GM18909 (cell line): ENCODE measurements around the gene TRAF5.

ENCODE experiments used
- ATAC-seq: cut with Tn5 transposase; IDR thresholded peaks from one replicate; pipeline ENCODE4 v1.9.1; 2021; ENCODE audit warnings: mild to moderate bottlenecking; ENCODE audit not compliant: unreplicated experiment, poor library complexity

Gene TRAF5

DNA sequence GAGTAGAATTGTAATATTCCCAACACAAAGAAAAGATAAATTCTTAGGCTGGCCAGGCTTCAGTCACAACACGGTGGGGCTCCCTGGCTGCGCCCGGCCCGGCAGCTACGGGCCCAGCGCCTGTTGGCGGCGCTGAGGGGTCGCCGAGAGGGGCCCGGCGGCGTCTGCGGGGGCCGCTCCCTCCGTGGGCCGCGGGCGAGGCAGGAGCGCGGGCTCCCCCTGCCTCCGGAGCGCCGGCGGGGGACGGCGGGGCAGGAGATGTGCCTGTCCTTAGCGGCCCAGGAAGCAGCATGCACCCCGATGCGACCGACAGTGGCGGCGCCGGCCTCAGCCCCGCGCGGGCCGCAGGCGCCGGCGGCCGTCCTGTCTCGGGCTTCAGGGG lies 89.6 kb downstream of the TRAF5 start:
- ATAC-seq, result peak; percentile 65

GRCh38 chr1:211416628-211417323 lies 90.1 kb downstream of the TRAF5 start:
- peak; percentile 54 for ATAC-seq

- ATAC-seq, result no peak
Observed at GRCh38 chr1:211420389-211420788, 93.8 kb downstream of the TRAF5 start.

DNA sequence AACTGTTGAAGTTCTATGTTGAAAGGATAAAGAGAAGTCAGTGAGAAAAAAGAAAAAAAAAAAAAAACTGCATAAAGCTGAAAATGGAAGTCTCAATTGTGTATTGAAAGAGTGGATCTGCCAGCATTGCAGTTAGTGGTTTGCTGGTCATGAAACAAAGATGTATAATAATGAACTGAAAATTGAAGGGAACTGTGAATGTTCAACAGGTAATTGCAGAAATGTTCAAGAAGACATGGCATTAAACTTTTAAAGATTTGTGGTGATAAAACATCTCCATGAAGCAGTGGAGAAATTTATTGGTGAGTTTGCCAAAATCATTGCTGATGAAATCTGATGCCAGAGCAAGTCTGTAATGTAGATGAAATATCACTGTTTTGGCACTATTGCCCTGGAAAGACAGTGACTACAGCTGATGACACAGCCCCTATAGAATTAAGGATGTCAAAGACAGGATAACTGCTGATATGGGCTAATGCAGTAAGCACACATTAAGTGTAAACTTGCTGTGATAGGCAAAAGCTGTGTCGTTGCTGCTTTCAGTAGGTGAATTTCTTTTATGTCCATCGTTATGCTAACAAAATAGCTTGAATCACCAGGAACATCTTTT lies 94.3 kb downstream of the TRAF5 start:
- no peak for ATAC-seq

DNA sequence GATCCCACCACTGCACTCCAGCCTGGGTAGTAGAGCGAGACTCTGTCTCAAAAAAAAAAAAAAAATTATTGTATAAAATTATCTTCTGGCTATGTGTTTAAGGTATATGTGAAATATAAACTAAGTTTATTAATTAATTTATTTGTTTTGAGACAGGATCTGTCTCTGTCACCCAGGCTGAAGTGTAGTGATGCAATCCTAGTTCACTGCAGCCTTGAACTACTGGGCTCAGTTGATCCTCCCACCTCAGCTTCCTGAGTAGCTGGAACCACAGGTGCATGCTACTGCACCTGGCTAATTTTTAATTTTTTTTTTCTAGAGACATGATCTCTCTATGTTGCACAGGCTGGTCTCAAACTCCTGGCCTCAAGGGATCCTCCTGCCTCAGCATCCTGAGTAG lies 97.4 kb downstream of the TRAF5 start:
- ATAC-seq, result no peak
